ENCODE measurements around the gene PIP5KL1. TPM values are rescaled to one million over a fixed set of nuclear protein-coding genes. Genes with fewer than 3 reads are reported as not detected.

PIP5KL1 gene
- total RNA-seq, 1 experiment from 2014 or later, result 5.1 TPM

DNA sequence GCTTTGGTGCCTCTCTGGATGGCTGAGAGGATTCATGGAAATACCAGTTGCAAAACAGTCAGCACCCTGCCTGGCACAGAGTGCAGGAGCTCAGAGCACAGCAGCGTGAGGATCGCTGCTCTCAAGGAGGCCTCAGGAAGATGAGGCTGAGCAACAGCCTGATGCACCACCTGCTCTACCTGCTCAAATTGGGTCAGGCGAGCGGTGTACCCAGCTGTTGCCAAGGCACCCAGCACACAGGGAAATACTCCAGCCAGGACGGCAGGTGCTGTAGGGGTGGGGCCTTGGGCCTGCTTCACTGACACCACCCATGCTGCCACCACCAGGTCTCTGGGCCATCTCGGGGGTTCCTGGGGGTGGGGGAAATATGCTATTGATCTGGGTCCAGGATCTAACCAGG is 45.9 kb upstream of the PIP5KL1 start:
- no peak overlapping the region for H3K9ac ChIP-seq (ENCODE audit: low read length)
- H3K79me2 ChIP-seq (ENCODE audit: low read length), result peaks cover 88% of the 10 kb centered on the region
- no peak overlapping the region for H3K4me2 ChIP-seq (ENCODE audit: low read length)
- no TSS peak for BruUV-seq (replicated peaks)
- TF ChIP-seq EZH2 (IDR thresholded peaks at IDR 0.05; ENCODE audit: low read length, unreplicated experiment), result no peak
- TF ChIP-seq, protein P1, sequence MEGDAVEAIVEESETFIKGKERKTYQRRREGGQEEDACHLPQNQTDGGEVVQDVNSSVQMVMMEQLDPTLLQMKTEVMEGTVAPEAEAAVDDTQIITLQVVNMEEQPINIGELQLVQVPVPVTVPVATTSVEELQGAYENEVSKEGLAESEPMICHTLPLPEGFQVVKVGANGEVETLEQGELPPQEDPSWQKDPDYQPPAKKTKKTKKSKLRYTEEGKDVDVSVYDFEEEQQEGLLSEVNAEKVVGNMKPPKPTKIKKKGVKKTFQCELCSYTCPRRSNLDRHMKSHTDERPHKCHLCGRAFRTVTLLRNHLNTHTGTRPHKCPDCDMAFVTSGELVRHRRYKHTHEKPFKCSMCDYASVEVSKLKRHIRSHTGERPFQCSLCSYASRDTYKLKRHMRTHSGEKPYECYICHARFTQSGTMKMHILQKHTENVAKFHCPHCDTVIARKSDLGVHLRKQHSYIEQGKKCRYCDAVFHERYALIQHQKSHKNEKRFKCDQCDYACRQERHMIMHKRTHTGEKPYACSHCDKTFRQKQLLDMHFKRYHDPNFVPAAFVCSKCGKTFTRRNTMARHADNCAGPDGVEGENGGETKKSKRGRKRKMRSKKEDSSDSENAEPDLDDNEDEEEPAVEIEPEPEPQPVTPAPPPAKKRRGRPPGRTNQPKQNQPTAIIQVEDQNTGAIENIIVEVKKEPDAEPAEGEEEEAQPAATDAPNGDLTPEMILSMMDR (conservative IDR thresholded peaks at IDR 0.05; ENCODE audit: low read depth, low read length), result no peak
- TF ChIP-seq EZH2phosphoT487 (IDR thresholded peaks at IDR 0.05; ENCODE audit: borderline replicate concordance, low read length), result no peak
- H2AFZ ChIP-seq (ENCODE audit: low read length), result no peak overlapping the region
- peaks cover 17% of the 10 kb centered on the region for H3K4me1 ChIP-seq (ENCODE audit: insufficient read depth, low read length)
- ChIA-PET POLR2A (ENCODE audit: unreplicated experiment) (no interaction called here), CTCF (interaction anchor here (0.5 to 0.6 kb wide), 2 partner anchors 44 to 58 kb away, joined by 3 to 13 read pairs; no protein-coding TSS in a partner anchor)
- peaks cover 19% of the 10 kb centered on the region; the same call in 1 of the 2 replicates for H4K20me1 ChIP-seq (ENCODE audit: low read length)
- H3K36me3 ChIP-seq (ENCODE audit: low read depth, low read length), result no peaks in the 10 kb centered on the region
- H3K9me3 ChIP-seq (ENCODE audit: low read length), result no peaks in the 10 kb centered on the region
- H3K27me3 ChIP-seq (ENCODE audit: low read length), result no peaks in the 10 kb centered on the region
- DNase-seq (no peak), ATAC-seq (no peak)
- intact Hi-C loops (cut with micrococcal nuclease), result no loop called here
- H3K9me2 ChIP-seq (replicated peaks; ENCODE audit: low read length), result no peaks in the 10 kb centered on the region
- H3F3A ChIP-seq (ENCODE audit: low read length, unreplicated experiment), result no peaks in the 10 kb centered on the region
- H3K27ac ChIP-seq (ENCODE audit: low read length), result no peak overlapping the region
- no peak overlapping the region for H3K4me3 ChIP-seq (ENCODE audit: low read length)

DNA sequence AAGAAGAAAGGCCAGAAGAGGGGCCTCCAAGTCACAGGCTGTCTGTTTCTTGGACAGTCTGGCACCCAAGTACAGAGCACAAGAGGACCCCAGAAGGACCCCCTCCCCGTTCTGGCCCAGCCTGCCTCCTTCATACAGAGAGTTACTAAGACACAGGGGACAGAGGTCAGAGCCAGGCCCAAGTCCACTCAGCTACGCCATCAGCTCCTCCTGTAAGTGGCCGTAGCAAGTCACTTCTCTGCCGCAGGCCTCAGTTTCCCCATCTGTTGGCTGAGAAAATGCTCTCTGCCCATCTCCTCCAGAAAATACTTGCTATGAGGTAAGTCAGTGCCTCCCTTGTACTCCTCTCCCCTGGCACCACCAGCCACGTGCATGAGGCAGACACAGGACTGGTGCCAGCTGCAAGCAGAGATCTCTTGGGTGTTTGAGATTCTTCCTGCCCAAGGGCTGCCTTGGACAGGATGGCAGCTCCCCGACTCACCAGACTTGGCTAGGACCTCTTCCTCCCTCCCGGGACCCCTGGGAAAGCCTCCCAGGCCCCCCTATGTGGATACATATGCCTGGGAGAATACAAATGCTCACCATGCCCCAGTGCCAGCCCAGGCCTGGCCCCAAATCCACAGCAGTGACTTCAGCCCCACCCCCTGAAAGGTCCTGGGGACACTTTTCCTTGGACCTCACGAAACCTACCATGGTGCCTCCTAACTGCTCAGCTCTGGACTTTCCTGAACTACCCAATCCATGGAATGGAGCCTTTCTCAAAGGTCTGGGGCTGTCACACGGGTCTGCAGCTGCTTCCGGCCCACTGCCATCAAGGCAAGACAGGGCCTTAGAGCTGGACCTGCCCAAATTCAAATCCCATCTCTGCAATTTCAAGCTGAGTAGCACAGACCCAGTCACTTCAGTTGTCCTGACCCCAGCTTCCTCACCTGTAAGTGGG is 45.1 kb upstream of the PIP5KL1 start:
- CTCF ChIA-PET, result no interaction called here
- Histone ChIP-seq H3K4me3 (ENCODE audit: low read length) (no peak overlapping the region), H3K27ac (ENCODE audit: low read length) (no peak overlapping the region), H4K20me1 (ENCODE audit: low read length) (peaks cover 23% of the 10 kb centered on the region; the same call in 1 of the 2 replicates), H3K27me3 (ENCODE audit: low read length) (no peaks in the 10 kb centered on the region), H3K4me1 (ENCODE audit: insufficient read depth, low read length) (peaks cover 14% of the 10 kb centered on the region), H3K9me2 (replicated peaks; ENCODE audit: low read length) (no peaks in the 10 kb centered on the region), H3K36me3 (ENCODE audit: low read depth, low read length) (no peaks in the 10 kb centered on the region), H3K9ac (ENCODE audit: low read length) (no peak overlapping the region), H3K9me3 (ENCODE audit: low read length) (no peaks in the 10 kb centered on the region), H2AFZ (ENCODE audit: low read length) (no peak overlapping the region), H3K4me2 (ENCODE audit: low read length) (no peak overlapping the region), H3K79me2 (ENCODE audit: low read length) (peaks cover 95% of the 10 kb centered on the region), H3F3A (ENCODE audit: low read length, unreplicated experiment) (no peaks in the 10 kb centered on the region)
- no peak for ATAC-seq
- intact Hi-C loops (cut with micrococcal nuclease), result no loop called here
- no peak for DNase-seq
- TF ChIP-seq EZH2phosphoT487 (IDR thresholded peaks at IDR 0.05; ENCODE audit: borderline replicate concordance, low read length) (no peak), EZH2 (IDR thresholded peaks at IDR 0.05; ENCODE audit: low read length, unreplicated experiment) (no peak)
- TF ChIP-seq, protein P1 (conservative IDR thresholded peaks at IDR 0.05; ENCODE audit: low read depth, low read length), result no peak
- POLR2A ChIA-PET (ENCODE audit: unreplicated experiment), result no interaction called here
- BruUV-seq (replicated peaks), result no TSS peak

- ATAC-seq (no peak), DNase-seq (no peak)
- H3K79me2 ChIP-seq (ENCODE audit: low read length), result peaks cover 93% of the 10 kb centered on the region
- TF ChIP-seq, protein P1 (conservative IDR thresholded peaks at IDR 0.05; ENCODE audit: low read depth, low read length), result no peak
- no peak for TF ChIP-seq EZH2phosphoT487 (IDR thresholded peaks at IDR 0.05; ENCODE audit: borderline replicate concordance, low read length)
- no peak overlapping the region for H3K4me2 ChIP-seq (ENCODE audit: low read length)
- H3K4me3 ChIP-seq (ENCODE audit: low read length), result no peak overlapping the region
- ChIA-PET CTCF (no interaction called here), POLR2A (ENCODE audit: unreplicated experiment) (no interaction called here)
- H3K9me2 ChIP-seq (replicated peaks; ENCODE audit: low read length), result no peaks in the 10 kb centered on the region
- no peaks in the 10 kb centered on the region for H3K9me3 ChIP-seq (ENCODE audit: low read length)
- H3K27ac ChIP-seq (ENCODE audit: low read length), result no peak overlapping the region
- H3K9ac ChIP-seq (ENCODE audit: low read length), result no peak overlapping the region
- H4K20me1 ChIP-seq (ENCODE audit: low read length), result peaks cover 23% of the 10 kb centered on the region; the same call in 1 of the 2 replicates
- no TSS peak for BruUV-seq (replicated peaks)
- intact Hi-C loops (cut with micrococcal nuclease), result no loop called here
- H3K27me3 ChIP-seq (ENCODE audit: low read length), result no peaks in the 10 kb centered on the region
- H3K36me3 ChIP-seq (ENCODE audit: low read depth, low read length), result no peaks in the 10 kb centered on the region
- H3F3A ChIP-seq (ENCODE audit: low read length, unreplicated experiment), result no peaks in the 10 kb centered on the region
- H3K4me1 ChIP-seq (ENCODE audit: insufficient read depth, low read length), result peaks cover 20% of the 10 kb centered on the region
- H2AFZ ChIP-seq (ENCODE audit: low read length), result no peak overlapping the region
These were observed 44.2 kb upstream of the PIP5KL1 start for GRCh38 chr9:127974769-127975261.
